ENCODE results near the gene HDLBP. TPM values are rescaled to one million over a fixed set of nuclear protein-coding genes. Genes with fewer than 3 reads are reported as not detected.

Gene HDLBP
- total and polyA plus RNA-seq, 10 of the 15 experiments (the other 5 are each of a cell fraction or from before 2014, with no cell fraction given): 19.5 to 383 (median 249) TPM

GRCh38 chr2:241314226-241315092, 1.0 kb downstream of the HDLBP start (continued):
- TF ChIP-seq NKRF (conservative IDR thresholded peaks at IDR 0.05): peak; percentile 65; the same call in 1 of the 2 replicates
- no peak for TF ChIP-seq ELK1 (IDR thresholded peaks at IDR 0.05; ENCODE audit: low read depth, low read length)
- no peak for TF ChIP-seq HCFC1 (IDR thresholded peaks at IDR 0.05; ENCODE audit: low read length)
- TF ChIP-seq BHLHE40 (IDR thresholded peaks at IDR 0.05; ENCODE audit: borderline replicate concordance in 1 of 2, low read depth in 2 of 2, low read length in 1 of 2): no peak; a peak in 1 of 4 replicates
- no peak for TF ChIP-seq TCF3 (IDR thresholded peaks at IDR 0.05; ENCODE audit: borderline replicate concordance, insufficient read depth, low read depth, low read length)
- 0 out of 2 replicates have a peak, but pooled peaks have one; percentile 7 for TF ChIP-seq RAD51 (IDR thresholded peaks at IDR 0.05)
- TF ChIP-seq, protein P1, sequence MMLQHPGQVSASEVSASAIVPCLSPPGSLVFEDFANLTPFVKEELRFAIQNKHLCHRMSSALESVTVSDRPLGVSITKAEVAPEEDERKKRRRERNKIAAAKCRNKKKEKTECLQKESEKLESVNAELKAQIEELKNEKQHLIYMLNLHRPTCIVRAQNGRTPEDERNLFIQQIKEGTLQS (IDR thresholded peaks at IDR 0.05; ENCODE audit: borderline replicate concordance, extremely low read depth, low read depth, low read length): no peak
- no peak for TF ChIP-seq ASH2L (IDR thresholded peaks at IDR 0.05; ENCODE audit: borderline replicate concordance, low read depth)
- no peak for TF ChIP-seq SPI1 (IDR thresholded peaks at IDR 0.05; ENCODE audit: borderline replicate concordance, insufficient read depth, low read depth, low read length)
- no peak for TF ChIP-seq CEBPB (IDR thresholded peaks at IDR 0.05; ENCODE audit: borderline replicate concordance in 1 of 2, low read depth in 2 of 2, low read length in 2 of 2)
- TF ChIP-seq SMC3 (IDR thresholded peaks at IDR 0.05; ENCODE audit: borderline replicate concordance, low read length): 0 out of 2 replicates have a peak, but pooled peaks have one; percentile 14
- TF ChIP-seq KLF5 (IDR thresholded peaks at IDR 0.05; ENCODE audit: partially characterized antibody): peak; percentile 39
- no peak for TF ChIP-seq EGR1 (IDR thresholded peaks at IDR 0.05; ENCODE audit: borderline replicate concordance in 1 of 2, low read depth in 2 of 2, low read length in 2 of 2)
- TF ChIP-seq EP300 (IDR thresholded peaks at IDR 0.05; ENCODE audit: borderline replicate concordance in 1 of 2, control insufficient read depth in 1 of 2, low read depth in 2 of 2, low read length in 2 of 2): no peak; a peak in 1 of 4 replicates
- TF ChIP-seq POLR2AphosphoS2 (IDR thresholded peaks at IDR 0.05; ENCODE audit: low read depth, low read length): no peak; the same call in 1 of the 2 replicates
- TF ChIP-seq E4F1 (IDR thresholded peaks at IDR 0.05; ENCODE audit: borderline replicate concordance, partially characterized antibody): no peak
- TF ChIP-seq SMARCA5 (IDR thresholded peaks at IDR 0.05): peak; percentile 28; the same call in 1 of the 2 replicates
- TF ChIP-seq, protein P2, sequence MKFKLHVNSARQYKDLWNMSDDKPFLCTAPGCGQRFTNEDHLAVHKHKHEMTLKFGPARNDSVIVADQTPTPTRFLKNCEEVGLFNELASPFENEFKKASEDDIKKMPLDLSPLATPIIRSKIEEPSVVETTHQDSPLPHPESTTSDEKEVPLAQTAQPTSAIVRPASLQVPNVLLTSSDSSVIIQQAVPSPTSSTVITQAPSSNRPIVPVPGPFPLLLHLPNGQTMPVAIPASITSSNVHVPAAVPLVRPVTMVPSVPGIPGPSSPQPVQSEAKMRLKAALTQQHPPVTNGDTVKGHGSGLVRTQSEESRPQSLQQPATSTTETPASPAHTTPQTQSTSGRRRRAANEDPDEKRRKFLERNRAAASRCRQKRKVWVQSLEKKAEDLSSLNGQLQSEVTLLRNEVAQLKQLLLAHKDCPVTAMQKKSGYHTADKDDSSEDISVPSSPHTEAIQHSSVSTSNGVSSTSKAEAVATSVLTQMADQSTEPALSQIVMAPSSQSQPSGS (IDR thresholded peaks at IDR 0.05; ENCODE audit: low read length): no peak
- 0 out of 2 replicates have a peak, but pooled peaks have one; percentile 4 for TF ChIP-seq EED (IDR thresholded peaks at IDR 0.05; ENCODE audit: low read depth)

All from GM12878 (cell line).